ENCODE measurements around the gene SUMO3. TPM values are rescaled to one million over a fixed set of nuclear protein-coding genes. Genes with fewer than 3 reads are reported as not detected.
A peak's percentile ranks its signal among the peaks of the same experiment; 100 is the strongest.

The SUMO3 gene
- total and polyA plus RNA-seq, 7 donors, result 38.6 to 86.6 (median 62.1) TPM

DNA sequence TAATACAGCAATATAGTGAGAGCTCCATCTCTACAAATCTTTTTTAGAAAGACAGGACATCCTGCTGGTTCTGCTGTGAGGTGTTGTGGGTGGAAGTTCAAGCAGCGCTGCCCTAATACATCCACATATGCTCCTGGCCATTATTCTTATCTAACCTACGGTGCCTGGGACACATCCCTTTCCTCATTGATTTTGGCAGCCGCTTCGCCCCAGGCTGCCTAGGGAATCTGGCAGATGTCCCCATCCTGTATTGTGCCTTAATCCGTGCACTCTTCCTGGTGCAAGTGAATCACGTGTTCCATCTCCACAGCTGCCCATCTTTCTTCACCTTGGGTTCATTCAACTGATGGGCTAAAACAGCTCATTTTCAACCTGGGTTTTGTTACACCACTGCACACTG lies 13.1 kb downstream of the SUMO3 start:
- WGBS, 3 donors, result 61 to 71% (median 64%) methylated on average over 6 of the region's 6 CpGs
- H3K4me1 ChIP-seq, result peaks cover 17% of the 10 kb centered on the region
- no peak overlapping the region for H3K27ac ChIP-seq
- H3K36me3 ChIP-seq (ENCODE audit: insufficient read depth in 1 of 2, low read depth in 1 of 2), result peaks cover 3 to 58% of the 10 kb centered on the region in 2 donors
- no peaks in the 10 kb centered on the region for H3K9me3 ChIP-seq
- H3K4me3 ChIP-seq, result no peak overlapping the region
- H3K27me3 ChIP-seq (ENCODE audit: insufficient read depth in 3 of 3, low read length in 2 of 3), result no peaks in the 10 kb centered on the region
- no peak for DNase-seq
- intact Hi-C loops (cut with DNase I), result loop anchor here in 1 of 2 donors (5.0 kb wide), 2 partner anchors 68 to 128 kb away; partner anchors contain the start of gene PTTG1IP
- TF ChIP-seq, protein P1, sequence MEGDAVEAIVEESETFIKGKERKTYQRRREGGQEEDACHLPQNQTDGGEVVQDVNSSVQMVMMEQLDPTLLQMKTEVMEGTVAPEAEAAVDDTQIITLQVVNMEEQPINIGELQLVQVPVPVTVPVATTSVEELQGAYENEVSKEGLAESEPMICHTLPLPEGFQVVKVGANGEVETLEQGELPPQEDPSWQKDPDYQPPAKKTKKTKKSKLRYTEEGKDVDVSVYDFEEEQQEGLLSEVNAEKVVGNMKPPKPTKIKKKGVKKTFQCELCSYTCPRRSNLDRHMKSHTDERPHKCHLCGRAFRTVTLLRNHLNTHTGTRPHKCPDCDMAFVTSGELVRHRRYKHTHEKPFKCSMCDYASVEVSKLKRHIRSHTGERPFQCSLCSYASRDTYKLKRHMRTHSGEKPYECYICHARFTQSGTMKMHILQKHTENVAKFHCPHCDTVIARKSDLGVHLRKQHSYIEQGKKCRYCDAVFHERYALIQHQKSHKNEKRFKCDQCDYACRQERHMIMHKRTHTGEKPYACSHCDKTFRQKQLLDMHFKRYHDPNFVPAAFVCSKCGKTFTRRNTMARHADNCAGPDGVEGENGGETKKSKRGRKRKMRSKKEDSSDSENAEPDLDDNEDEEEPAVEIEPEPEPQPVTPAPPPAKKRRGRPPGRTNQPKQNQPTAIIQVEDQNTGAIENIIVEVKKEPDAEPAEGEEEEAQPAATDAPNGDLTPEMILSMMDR (IDR thresholded peaks at IDR 0.05), result no peak
- no peak for ATAC-seq

DNA sequence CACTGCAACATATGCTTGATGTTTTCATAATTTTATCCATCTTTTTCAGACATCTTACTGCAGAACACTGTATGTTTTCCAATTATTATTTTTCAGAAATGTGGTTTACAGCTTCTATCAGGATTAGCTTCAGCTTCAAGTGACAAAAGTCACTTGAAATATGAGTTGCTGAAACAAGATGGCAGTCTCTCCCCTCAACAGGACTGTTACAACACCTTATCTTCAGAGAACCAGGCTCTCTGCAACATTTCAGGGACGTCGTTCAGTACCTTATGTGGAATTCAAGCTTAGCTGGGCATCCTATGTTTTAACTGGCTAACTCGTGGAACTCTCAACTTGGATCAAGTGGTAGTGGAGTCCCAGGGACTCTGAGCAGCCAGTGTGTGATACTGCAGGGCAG lies 14.2 kb downstream of the SUMO3 start:
- H3K4me3 ChIP-seq, result no peak overlapping the region
- no peak overlapping the region for H3K27ac ChIP-seq
- no peak for ATAC-seq
- intact Hi-C loops (cut with DNase I), result loop anchor here in 1 of 2 donors (5.0 kb wide), 2 partner anchors 69 to 129 kb away; partner anchors contain the start of gene PTTG1IP
- peaks cover 3 to 54% of the 10 kb centered on the region in 2 donors for H3K36me3 ChIP-seq (ENCODE audit: insufficient read depth in 1 of 2, low read depth in 1 of 2)
- 46 to 57% (median 56%) methylated on average over 3 of the region's 3 CpGs for WGBS, 3 donors
- DNase-seq, result no peak
- H3K4me1 ChIP-seq, result peaks cover 18% of the 10 kb centered on the region
- TF ChIP-seq, protein P1 (IDR thresholded peaks at IDR 0.05), result no peak
- no peaks in the 10 kb centered on the region for H3K9me3 ChIP-seq
- H3K27me3 ChIP-seq (ENCODE audit: insufficient read depth in 3 of 3, low read length in 2 of 3), result no peaks in the 10 kb centered on the region

DNA sequence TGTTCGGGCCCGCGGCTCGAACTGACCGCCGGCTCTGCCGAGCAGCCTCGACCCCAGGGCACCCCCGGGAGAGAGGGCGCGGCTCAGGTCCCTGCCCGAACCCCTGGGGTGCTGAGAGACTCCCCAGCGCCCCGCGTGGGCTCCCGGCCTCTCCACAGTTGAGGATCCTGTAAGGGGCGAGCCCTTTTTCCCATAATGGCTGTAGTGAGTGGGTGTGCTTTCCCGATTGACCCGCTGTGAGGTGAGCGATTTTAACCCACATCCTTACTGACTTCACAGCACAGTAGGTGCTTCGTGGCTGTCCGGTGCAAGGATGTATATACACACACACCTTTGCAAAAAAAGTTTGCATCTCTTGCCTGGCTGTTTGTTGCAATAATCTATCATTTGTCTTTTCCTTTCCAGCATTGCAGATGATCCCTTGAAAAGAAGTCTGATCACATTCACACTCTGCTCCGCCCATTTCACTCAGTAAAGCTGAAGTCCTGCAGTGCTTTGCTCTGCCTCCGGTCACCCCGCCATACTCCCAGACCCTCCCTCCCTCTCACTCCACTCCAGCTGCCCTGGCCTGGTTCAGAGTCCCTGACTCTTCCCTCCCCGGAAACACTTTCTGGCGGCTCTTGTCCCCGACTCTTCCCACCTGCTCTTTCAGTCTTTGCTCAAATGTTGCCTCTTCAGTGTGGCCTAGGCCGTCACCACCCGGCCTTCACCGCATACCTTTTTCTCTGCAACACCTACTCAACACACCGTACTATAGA lies 15.3 kb downstream of the SUMO3 start:
- peak in 2 of 4 donors; percentile 10 to 15 for ATAC-seq
- H3K4me1 ChIP-seq, result peaks cover 18% of the 10 kb centered on the region
- WGBS, 3 donors, result 17 to 18% (median 17%) methylated on average over 32 of the region's 32 CpGs

DNA sequence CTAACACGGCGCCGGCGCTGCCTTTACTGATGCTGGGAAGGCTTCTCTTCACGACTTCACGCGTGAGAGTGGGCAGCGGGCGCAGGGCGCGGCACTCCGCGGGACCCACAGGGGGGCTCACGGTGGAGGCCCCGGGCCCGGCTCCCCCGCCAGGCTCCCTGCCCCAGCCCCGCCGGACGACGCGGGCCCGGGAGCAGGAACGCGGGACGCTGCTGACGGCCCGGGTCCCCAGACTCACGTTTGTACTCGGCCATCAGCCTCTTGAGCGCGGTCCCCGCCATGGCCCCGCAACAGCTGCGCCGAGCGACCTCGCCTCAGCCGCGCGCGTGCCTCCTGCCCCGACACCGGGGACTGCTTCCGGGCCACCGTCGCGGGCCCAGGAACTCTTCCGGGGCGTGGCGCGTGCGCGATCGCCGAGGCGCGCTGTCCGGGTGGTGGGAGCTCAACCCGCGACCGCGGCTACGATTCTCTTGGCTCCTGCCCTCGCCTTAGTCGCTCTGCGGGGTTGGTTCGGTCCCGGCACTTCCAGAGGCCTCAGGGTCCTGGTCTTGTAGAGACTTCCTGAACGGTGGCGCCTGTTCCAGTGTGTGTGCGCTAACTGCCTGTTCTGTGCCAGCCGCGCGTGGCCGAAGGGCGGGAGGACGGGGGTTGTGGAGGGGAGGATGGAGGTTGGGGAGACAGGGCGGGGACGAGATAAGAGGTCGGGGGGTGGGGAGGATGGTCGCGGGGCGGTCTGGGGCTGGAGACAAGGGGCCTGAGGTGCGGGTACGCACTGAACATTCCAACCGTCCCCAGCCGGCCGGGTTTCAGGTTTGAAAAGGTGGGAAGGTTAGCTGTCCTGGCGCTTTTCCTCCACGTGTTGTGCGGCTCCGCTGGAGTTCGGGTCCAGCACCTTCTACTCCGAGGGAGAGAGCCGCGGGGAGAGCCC lies 16.1 kb downstream of the SUMO3 start, which contains the start of gene UBE2G2:
UBE2G2 (minus strand) TSS at position 353 of the 928 bp plus-strand sequence; CDS start at position 281, 72 bp downstream.
- Histone ChIP-seq H3K27ac (peak within 1 kb of the TSS; percentile 91), H3K36me3 (ENCODE audit: insufficient read depth in 1 of 2, low read depth in 1 of 2) (peaks cover 3 to 51% of the 10 kb centered on the region in 2 donors), H3K4me3 (peak within 1 kb of the TSS; percentile 86), H3K27me3 (ENCODE audit: insufficient read depth in 3 of 3, low read length in 2 of 3) (no peaks in the 10 kb centered on the region), H3K4me1 (peaks cover 18% of the 10 kb centered on the region), H3K9me3 (no peaks in the 10 kb centered on the region)
- TF ChIP-seq, protein P1 (IDR thresholded peaks at IDR 0.05), result no peak
- DNase-seq (peak; percentile 86 to 92), ATAC-seq (peak; percentile 96 to 99 (median 97))
- 0% methylated on average over 67 to 97 of the region's 97 CpGs for WGBS, 3 donors
- intact Hi-C loops (cut with DNase I), result loop anchor here (1.0 to 5.0 kb wide), 4 partner anchors 15 to 131 kb away; partner anchors contain the start of gene PTTG1IP (in 1 of the 2)

More for the DNA sequence above, 15.3 kb downstream of the SUMO3 start:
- peaks cover 3 to 54% of the 10 kb centered on the region in 2 donors for H3K36me3 ChIP-seq (ENCODE audit: insufficient read depth in 1 of 2, low read depth in 1 of 2)
- no peak for DNase-seq
- peak overlapping the region; percentile 91 for H3K27ac ChIP-seq
- TF ChIP-seq, protein P1 (IDR thresholded peaks at IDR 0.05), result no peak
- H3K4me3 ChIP-seq, result peak overlapping the region; percentile 86
- no peaks in the 10 kb centered on the region for H3K27me3 ChIP-seq (ENCODE audit: insufficient read depth in 3 of 3, low read length in 2 of 3)
- intact Hi-C loops (cut with DNase I), result loop anchor here in 1 of 2 donors (1.0 to 5.0 kb wide), 3 partner anchors 14 to 130 kb away; partner anchors contain the start of gene PTTG1IP
- H3K9me3 ChIP-seq, result no peaks in the 10 kb centered on the region

All from psoas muscle (tissue), 8 donors.